Measurements from ENCODE around the gene SSBP4.
A peak's percentile ranks its signal among the peaks of the same experiment; 100 is the strongest.

- peak; percentile 68 for TF ChIP-seq CTCF (IDR thresholded peaks at IDR 0.05; ENCODE audit: low read depth, low read length, missing input control)
- peak; percentile 93 for TF ChIP-seq FOXA1 (IDR thresholded peaks at IDR 0.05)
- TF ChIP-seq SP1 (IDR thresholded peaks at IDR 0.05): peak; percentile 93
- TF ChIP-seq TAF1 (conservative IDR thresholded peaks at IDR 0.05): peak; percentile 99
- peak; percentile 60 for TF ChIP-seq MAX (IDR thresholded peaks at IDR 0.05)
- peak; percentile 61 to 78 for TF ChIP-seq RAD21 (IDR thresholded peaks at IDR 0.05)
- TF ChIP-seq REST (IDR thresholded peaks at IDR 0.05): peak; percentile 92
- TF ChIP-seq ZBTB33 (IDR thresholded peaks at IDR 0.05): peak; percentile 76
- peak in 1 of 2 donors; percentile 29 for TF ChIP-seq JUND (IDR thresholded peaks at IDR 0.05)
Measured at GRCh38 chr19:18385675-18386542, 33.3 kb upstream of the SSBP4 start, which contains the start of gene GDF15.
